HG03457 (cell line): ENCODE results near the gene CACNB3.
A peak's percentile ranks its signal among the peaks of the same experiment; 100 is the strongest.
"Not testable (repeated sequence)": the region's sequence is repeated elsewhere in the genome, so short reads cannot be mapped to it uniquely, and the experiment has no call there.

Source experiments
- ATAC-seq: cut with Tn5 transposase; IDR thresholded peaks from one replicate; pipeline ENCODE4 v1.9.1; 2021; ENCODE audit warnings: moderate number of reproducible peaks; ENCODE audit not compliant: unreplicated experiment

Gene CACNB3

GRCh38 chr12:48816143-48816854 lies 2.0 kb upstream of the CACNB3 start:
- no peak for ATAC-seq

DNA sequence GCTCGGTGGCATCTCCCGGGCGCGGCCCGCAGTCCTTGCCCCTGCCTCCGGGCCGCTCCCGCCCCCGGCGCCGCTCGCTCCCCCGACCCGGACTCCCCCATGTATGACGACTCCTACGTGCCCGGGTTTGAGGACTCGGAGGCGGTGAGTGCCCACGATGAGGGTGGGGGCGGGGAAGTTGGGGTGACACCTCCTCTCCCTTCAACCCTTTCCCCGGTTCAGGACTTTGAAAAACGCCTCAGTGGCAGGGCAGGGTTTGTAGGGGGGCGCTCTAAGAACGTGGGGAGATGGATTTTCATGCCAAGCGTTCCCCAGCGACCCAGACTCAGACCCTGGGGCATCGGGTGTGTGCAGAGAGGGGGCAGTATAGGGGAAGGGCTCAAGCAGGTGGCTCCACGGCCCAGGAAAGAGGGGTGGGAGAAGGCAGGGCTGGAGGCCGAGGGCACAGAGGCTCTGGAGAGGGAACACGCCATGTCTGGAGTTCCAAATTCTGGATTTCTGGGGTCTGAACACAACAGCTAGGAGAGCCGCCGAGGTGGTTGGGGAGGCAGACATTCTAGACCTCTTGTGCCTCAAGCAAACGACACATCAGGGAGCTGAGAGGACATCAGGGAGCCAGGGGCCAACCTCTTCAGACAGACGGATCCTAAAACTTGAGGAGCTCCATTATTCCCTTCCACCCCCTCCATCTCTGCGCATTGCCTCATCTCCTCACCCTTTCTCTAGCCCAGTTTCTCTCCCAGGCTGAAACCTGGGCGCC lies 715 bp downstream of the CACNB3 start:
- ATAC-seq: no peak

DNA sequence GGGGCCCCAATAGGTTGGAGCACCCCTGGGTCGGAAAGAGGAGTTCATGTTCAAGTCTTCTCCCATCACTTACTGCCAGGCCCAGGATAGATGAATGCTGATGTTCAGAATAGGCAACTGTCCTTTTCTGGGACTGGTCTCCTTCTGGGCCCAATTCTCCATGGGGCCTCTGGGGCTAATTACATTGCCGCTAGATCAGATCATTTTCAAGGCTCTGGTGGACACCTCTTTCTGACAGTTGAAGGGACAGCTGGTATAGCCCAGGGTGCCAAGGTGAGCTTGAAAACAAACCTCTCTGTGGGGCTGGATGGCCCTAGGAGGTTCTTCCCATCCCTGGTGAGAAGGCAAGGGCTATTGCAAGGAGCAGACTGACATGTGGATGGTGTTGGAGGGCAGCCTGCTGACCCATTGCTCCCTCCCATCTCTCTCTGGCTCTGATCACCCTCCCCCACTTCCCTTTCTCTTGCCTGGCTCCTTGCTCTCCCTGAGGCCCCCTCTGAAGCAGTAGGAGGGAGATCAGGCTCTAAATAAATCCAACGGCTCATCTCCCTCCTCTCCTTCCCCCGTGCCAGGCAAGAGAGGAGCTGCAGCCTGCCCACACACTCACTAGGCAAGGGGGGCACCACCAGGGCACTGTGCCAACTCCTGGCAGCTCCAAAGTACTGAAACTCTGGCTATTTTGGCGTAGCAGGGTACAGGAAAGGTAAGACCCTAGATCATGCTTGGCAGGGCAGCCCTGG lies 1.9 kb downstream of the CACNB3 start:
- ATAC-seq: no peak

- ATAC-seq: no peak
These were observed 3.8 kb downstream of the CACNB3 start for GRCh38 chr12:48822139-48822538.

GRCh38 chr12:48822711-48823110 lies 4.4 kb downstream of the CACNB3 start:
- no peak for ATAC-seq

- ATAC-seq: no peak
These were observed 5.0 kb downstream of the CACNB3 start for GRCh38 chr12:48823281-48823680.

- no peak for ATAC-seq
These were observed 5.8 kb downstream of the CACNB3 start for GRCh38 chr12:48824112-48824511.

GRCh38 chr12:48824905-48825304 lies 6.6 kb downstream of the CACNB3 start:
- no peak for ATAC-seq

DNA sequence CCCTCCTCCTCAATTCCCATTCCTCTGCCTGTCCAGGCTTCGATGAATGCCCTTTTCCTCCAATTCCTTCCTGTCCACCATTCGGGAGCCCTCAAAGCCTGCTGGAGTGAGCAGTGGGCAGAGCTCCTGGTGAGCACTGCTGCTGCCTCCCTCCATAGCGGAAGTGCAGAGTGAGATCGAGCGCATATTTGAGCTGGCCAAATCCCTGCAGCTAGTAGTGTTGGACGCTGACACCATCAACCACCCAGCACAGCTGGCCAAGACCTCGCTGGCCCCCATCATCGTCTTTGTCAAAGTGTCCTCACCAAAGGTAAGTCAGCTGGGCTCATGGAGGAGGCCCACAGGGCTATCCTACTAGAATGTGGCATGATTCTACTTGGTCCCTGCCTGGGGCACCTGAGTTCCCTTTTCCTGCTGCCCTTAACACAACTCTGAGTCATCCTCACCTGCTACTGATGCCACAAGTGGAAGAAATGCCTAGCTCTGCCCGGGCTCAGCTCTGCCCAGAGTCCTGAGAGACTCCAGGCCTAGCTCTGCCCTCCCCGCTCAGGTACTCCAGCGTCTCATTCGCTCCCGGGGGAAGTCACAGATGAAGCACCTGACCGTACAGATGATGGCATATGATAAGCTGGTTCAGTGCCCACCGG lies 8.0 kb downstream of the CACNB3 start:
- no peak for ATAC-seq

- no peak for ATAC-seq
These were observed 8.7 kb downstream of the CACNB3 start for GRCh38 chr12:48827026-48827425.

GRCh38 chr12:48827513-48828096 lies 9.3 kb downstream of the CACNB3 start:
- no peak for ATAC-seq

- ATAC-seq: no peak
These were observed 10.0 kb downstream of the CACNB3 start for GRCh38 chr12:48828293-48828692.

DNA sequence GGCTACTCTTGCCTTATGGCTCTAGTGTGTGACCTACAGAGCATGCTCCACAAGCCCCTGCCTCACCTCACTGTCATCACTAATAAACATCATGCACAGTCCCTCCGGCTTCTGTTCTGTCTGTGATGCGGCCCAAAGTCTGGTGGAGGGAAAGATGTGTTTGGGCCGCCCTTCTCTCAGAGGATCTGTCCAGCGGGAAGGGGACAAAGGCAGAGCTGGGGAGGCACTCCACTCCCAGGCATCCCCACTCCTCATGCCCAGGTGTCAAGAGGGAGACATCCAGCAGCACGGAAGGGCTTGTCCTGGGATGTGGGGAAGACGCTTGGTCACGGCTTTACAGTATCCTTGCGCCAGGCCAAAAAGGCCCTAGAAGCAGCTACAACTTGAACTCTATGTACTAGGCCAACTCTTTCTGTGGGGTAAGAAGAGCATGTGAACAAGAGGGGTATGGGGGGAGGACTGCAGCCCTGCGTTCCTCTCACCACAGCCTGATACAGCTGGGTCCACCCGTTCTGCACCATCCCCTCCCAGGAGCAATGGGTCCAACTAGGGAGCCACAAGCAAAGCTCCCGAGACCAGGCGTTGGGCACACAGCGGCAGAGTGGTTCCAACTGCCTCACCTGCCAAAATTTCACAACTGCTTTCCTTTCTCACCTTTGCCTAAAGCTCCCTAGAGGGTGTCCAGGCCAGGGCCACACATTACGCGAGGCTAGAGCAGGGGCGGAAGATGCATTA lies 10.7 kb downstream of the CACNB3 start:
- ATAC-seq: no peak

- no peak for ATAC-seq
These were observed 13.0 kb downstream of the CACNB3 start for GRCh38 chr12:48831257-48831656.

DNA sequence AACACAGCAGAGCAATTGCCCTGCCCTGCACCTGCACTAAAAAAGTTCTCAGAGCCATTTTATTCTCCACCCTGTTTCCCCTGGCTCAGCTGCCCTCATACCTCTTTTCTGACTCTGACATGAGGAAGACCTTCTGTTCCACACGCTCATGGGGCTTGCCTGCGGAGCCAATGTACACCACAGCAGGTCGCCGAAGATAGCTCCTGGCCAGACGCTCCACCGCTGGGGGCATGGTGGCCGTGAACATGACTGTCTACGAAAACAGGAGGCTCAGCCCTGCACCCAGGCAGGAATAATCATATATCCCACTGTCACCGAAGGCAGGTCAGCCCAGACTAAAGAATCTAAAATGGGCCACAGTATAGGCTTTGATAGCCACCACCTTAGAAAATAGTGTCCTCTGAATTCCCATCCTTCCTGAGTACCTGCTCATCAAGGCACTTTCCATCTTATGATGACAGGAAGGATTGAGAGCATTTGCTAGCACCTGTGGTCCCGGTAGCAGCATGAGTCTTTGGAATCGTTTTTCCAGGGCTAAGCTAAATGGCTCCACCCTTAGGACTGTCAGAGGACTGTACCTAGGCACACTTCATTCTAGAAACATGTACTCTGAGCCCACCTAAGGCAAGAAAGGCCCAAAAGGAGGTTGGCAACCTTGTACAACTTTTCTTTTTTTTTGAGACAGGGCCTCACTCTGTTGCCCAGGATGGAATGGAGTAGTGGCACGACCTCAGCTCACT lies 14.2 kb downstream of the CACNB3 start:
- no peak for ATAC-seq

GRCh38 chr12:48838048-48838447 lies 19.8 kb downstream of the CACNB3 start:
- no peak for ATAC-seq

DNA sequence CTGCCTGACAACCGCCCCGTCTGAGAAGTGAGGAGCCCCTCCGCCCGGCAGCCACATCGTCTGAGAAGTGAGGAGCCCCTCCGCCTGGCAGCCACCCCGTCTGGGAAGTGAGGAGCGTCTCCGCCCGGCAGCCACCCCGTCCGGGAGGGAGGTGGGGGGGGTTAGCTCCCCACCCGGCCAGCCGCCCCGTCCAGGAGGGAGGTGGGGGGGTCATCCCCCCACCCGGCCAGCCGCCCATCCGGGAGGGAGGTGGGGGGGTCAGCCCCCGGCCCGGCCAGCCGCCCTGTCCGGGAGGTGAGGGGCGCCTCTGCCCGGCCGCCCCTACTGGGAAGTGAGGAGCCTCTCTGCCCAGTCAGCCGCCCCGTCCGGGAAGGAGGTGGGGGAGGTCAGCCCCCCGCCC lies 23.7 kb downstream of the CACNB3 start:
- not testable (repeated sequence) for ATAC-seq

DNA sequence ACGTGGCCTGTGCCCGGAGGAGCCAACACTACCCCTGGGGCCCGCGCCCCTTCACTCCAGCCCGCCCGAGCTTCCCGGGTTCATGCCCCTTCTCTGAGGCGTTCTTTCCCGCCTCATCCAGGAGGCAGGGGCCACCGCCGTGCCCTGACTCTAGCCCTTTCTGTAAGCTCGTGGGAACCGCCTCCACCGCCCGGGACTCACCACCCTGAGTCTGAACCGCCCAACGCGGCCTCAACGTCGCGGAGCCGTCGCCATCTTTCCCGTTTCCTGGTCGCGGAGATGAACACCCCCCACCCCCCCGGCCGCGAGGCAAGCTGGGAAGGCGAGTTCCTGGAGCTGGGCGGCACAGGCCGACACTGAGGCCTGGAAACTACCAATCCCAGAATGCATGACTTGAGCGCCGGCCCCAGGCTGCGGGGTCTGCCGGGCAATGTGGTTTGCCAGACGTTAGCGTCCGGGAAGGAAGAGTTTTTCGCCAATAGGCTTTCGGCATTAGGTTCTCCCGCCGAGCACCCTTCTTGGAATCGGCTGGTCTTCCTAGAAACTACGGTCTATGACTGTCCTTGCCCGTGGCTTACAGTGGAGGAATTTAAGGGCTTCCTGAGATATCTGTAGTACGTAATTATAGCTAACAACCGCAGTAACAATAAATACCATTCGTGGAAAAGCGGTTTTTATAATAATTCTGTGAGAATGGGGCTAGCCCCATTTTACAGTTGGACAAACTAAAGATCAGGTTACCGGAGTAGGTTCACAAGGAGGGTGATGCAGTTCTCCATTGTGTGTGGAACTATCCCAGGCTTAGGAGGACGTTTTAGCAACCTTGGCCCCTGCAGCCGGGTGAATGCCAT lies 33.8 kb downstream of the CACNB3 start, which contains the start of gene DDX23:
TSS of gene DDX23 (minus strand) at position 281 of the 851 bp plus-strand sequence. CDS start 6,381 bp downstream, outside the sequence.
- ATAC-seq: peak; percentile 82
